Spleen (tissue), 11 donors: ENCODE data around the gene SFMBT1. TPM values are rescaled to one million over a fixed set of nuclear protein-coding genes. Genes with fewer than 3 reads are reported as not detected.

Experiments
- DNase-seq: peaks from one replicate; pipeline ENCODE4 v3.0.0-alpha.2; 2020
- H3K27ac ChIP-seq, 8 donors: fragments of 200-600 bp; sonication (generic) in 7 of 8; 1 replicate in 4 of 8; 2 replicates in 4 of 8; pipeline versions ENCODE4 v1.5.0 to v1.8.0; 2016 to 2021; ENCODE audit warnings: inconsistent platforms in 4 of 8, mild to moderate bottlenecking in 4 of 8, moderate library complexity in 1 of 8
- H3K27me3 ChIP-seq, 7 donors: fragments of 200-600 bp; sonication (generic) in 6 of 7; replicated peaks in 1 of 7; 1 replicate in 4 of 7; 2 replicates in 3 of 7; pipeline versions ENCODE4 v1.5.0 to v1.8.0; 2016 to 2021; ENCODE audit warnings: inconsistent platforms in 3 of 7, mild to moderate bottlenecking in 1 of 7
- H3K36me3 ChIP-seq, 6 donors: fragments of 200-600 bp; sonication (generic) in 5 of 6; 1 replicate in 4 of 6; 2 replicates in 2 of 6; pipeline versions ENCODE4 v1.5.0 to v1.8.0; 2016 to 2021; ENCODE audit warnings: inconsistent platforms in 2 of 6
- H3K4me1 ChIP-seq, 6 donors: fragments of 200-600 bp; sonication (generic) in 5 of 6; 1 replicate in 3 of 6; 2 replicates in 3 of 6; pipeline versions ENCODE4 v1.5.0 to v1.8.0; 2016 to 2021; ENCODE audit warnings: inconsistent platforms in 3 of 6
- H3K4me3 ChIP-seq, 8 donors: fragments of 200-600 bp; sonication (generic) in 7 of 8; 1 replicate in 4 of 8; 2 replicates in 4 of 8; pipeline versions ENCODE4 v1.5.0 to v1.8.0; 2016 to 2021; ENCODE audit warnings: inconsistent platforms in 4 of 8, mild to moderate bottlenecking in 4 of 8, moderate library complexity in 2 of 8
- H3K9me3 ChIP-seq, 8 donors: fragments of 200-600 bp; sonication (generic) in 7 of 8; 1 replicate in 4 of 8; 2 replicates in 4 of 8; pipeline versions ENCODE4 v1.5.0 to v1.8.0; 2016 to 2021; ENCODE audit warnings: inconsistent platforms in 4 of 8
- CTCF ChIP-seq, 11 experiments: fragments of 200-600 bp in 7 of 11; fragments of 450-650 bp in 4 of 11; sonication (generic) in 4 of 11; IDR thresholded peaks in 8 of 11; conservative IDR thresholded peaks in 3 of 11; 1 replicate in 7 of 11; 2 replicates in 4 of 11; pipeline versions ENCODE4 v1.4.0 to v1.8.0; 2016 to 2021; ENCODE audit warnings: antibody characterized with exemption in 11 of 11, inconsistent platforms in 4 of 11, mild to moderate bottlenecking in 1 of 11
- POLR2A ChIP-seq, 3 donors: fragments of 450-650 bp; IDR thresholded peaks; one replicate each; pipeline ENCODE4 v1.5.1; 2017; ENCODE audit warnings: antibody characterized with exemption in 3 of 3, mild to moderate bottlenecking in 1 of 3
- POLR2AphosphoS5 ChIP-seq, 3 donors: sonication (generic); formaldehyde crosslinking; IDR thresholded peaks; one replicate each; pipeline ENCODE4 v1.5.1; 2017; ENCODE audit warnings: antibody characterized with exemption in 3 of 3
- WGBS, 5 donors: extraction: QIAGEN DNeasy Blood & Tissue Kit in 3 of 5; methylation state at CpG; one replicate each; pipeline versions ENCODE4 v1.1.5 to v1.1.7; 2013 to 2018; 5-methylcytosine and 5-hydroxymethylcytosine counted together
- intact Hi-C: fragments of 100-400 bp; cut with DNase I; formaldehyde crosslinking; loops from one replicate; pipeline ENCODE4 v1.15.0; 2023; ENCODE audit warnings: low total_unique reads
- polyA plus RNA-seq, 3 donors: library from polyadenylated mRNA; stranded (reverse); fragments of 200-250 nt; gene quantifications; one replicate each; pipeline ENCODE4 v1.2.1, GENCODE V29; 2013
- total RNA-seq, 7 donors: library from RNA; depleted of rRNA in 3 of 7; stranded (reverse); fragments of >200 nt in 3 of 7; fragmentation: NEBNext Ultra II Directional in 4 of 7; extraction: Animal tissue kit (Norgen Biotek cat#: 25700) in 4 of 7; gene quantifications; one replicate each; pipeline versions ENCODE4 v1.1.0 to v1.2.1, GENCODE V29; 2016 to 2021
- donor health status: healthy with polysubstance abuse.
- donor health status: DM: no; HTN: no; CAD: no; lungs with moderate emphysema.
- donor health status: DM: no; HTN: no; CAD: no.
- donor health status: Bipolar disorder and iron deficiency.
- donor health status: healthy.
- donor health status: DM: no; HTN: no; CAD: no.
- donor health status: DM: yes; HTN: yes; CAD: no.

SFMBT1 gene
- total and polyA plus RNA-seq, 10 donors, result 3.0 to 24.9 (median 12.3) TPM

GRCh38 chr3:53046171-53047170, 598 bp upstream of the SFMBT1 start:
- Histone ChIP-seq H3K4me1 (peaks cover 3 to 47% (median 35%) of the 10 kb centered on the region in 6 donors), H3K27ac (peak overlapping the region; percentile 85 to 94 (median 91)), H3K36me3 (no peaks in the 10 kb centered on the region), H3K27me3 (peaks cover 0 to 34% (median 3%) of the 10 kb centered on the region in 7 donors), H3K9me3 (no peaks in the 10 kb centered on the region), H3K4me3 (peak overlapping the region; percentile 83 to 96 (median 92))
- TF ChIP-seq POLR2AphosphoS5 (IDR thresholded peaks at IDR 0.05) (peak; percentile 64 to 82 (median 70)), POLR2A (IDR thresholded peaks at IDR 0.05) (no peak), CTCF (IDR thresholded peaks at IDR 0.05 in 8 of 11, conservative IDR thresholded peaks at IDR 0.05 in 3 of 11) (peak; percentile 56 to 83 (median 67))
- DNase-seq, result peak; percentile 93
- intact Hi-C loops, result no loop called here
- WGBS, 5 donors, result 2 to 14% (median 4%) methylated on average over 7 to 113 of the region's 113 CpGs

- DNase-seq, result peak; percentile 92
Observed at GRCh38 chr3:53044711-53045517, 959 bp downstream of the SFMBT1 start.

GRCh38 chr3:53044371-53044710, 1.5 kb downstream of the SFMBT1 start:
- TF ChIP-seq POLR2AphosphoS5 (IDR thresholded peaks at IDR 0.05), result no peak
- no peak for TF ChIP-seq CTCF (IDR thresholded peaks at IDR 0.05 in 8 of 11, conservative IDR thresholded peaks at IDR 0.05 in 3 of 11)
- TF ChIP-seq POLR2A (IDR thresholded peaks at IDR 0.05), result no peak
- Histone ChIP-seq H3K9me3 (no peaks in the 10 kb centered on the region), H3K27me3 (peaks cover 0 to 34% (median 3%) of the 10 kb centered on the region in 7 donors), H3K27ac (peak overlapping the region; percentile 79 to 93 (median 90)), H3K36me3 (no peaks in the 10 kb centered on the region), H3K4me3 (peak overlapping the region; percentile 58 to 96 (median 69)), H3K4me1 (peaks cover 3 to 68% (median 37%) of the 10 kb centered on the region in 6 donors)
- WGBS, 5 donors, result 41 to 58% (median 52%) methylated on average over 11 of the region's 11 CpGs
- intact Hi-C loops, result no loop called here
- DNase-seq, result no peak

More at GRCh38 chr3:53044711-53045517, 959 bp downstream of the SFMBT1 start:
- peak in 2 of 3 donors; percentile 56 to 64 for TF ChIP-seq POLR2AphosphoS5 (IDR thresholded peaks at IDR 0.05)
- TF ChIP-seq CTCF (IDR thresholded peaks at IDR 0.05 in 8 of 11, conservative IDR thresholded peaks at IDR 0.05 in 3 of 11), result no peak
- WGBS, 5 donors, result 0 to 1% (median 1%) methylated on average over 39 to 101 of the region's 101 CpGs
- Histone ChIP-seq H3K36me3 (no peaks in the 10 kb centered on the region), H3K4me3 (peak overlapping the region; percentile 58 to 96 (median 69)), H3K27me3 (peaks cover 0 to 34% (median 3%) of the 10 kb centered on the region in 7 donors), H3K4me1 (peaks cover 3 to 62% (median 37%) of the 10 kb centered on the region in 6 donors), H3K9me3 (no peaks in the 10 kb centered on the region), H3K27ac (peak overlapping the region; percentile 79 to 93 (median 90))
- intact Hi-C loops, result no loop called here
